Inferior parietal cortex (tissue), 1 donor: ENCODE measurements around the gene M1AP.

ENCODE experiments used
- DNase-seq: peaks from one replicate; pipeline ENCODE4 v3.0.0-alpha.2; 2016; ENCODE audit errors: extremely low spot score

Gene M1AP, protein sequence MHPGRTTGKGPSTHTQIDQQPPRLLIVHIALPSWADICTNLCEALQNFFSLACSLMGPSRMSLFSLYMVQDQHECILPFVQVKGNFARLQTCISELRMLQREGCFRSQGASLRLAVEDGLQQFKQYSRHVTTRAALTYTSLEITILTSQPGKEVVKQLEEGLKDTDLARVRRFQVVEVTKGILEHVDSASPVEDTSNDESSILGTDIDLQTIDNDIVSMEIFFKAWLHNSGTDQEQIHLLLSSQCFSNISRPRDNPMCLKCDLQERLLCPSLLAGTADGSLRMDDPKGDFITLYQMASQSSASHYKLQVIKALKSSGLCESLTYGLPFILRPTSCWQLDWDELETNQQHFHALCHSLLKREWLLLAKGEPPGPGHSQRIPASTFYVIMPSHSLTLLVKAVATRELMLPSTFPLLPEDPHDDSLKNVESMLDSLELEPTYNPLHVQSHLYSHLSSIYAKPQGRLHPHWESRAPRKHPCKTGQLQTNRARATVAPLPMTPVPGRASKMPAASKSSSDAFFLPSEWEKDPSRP

DNA sequence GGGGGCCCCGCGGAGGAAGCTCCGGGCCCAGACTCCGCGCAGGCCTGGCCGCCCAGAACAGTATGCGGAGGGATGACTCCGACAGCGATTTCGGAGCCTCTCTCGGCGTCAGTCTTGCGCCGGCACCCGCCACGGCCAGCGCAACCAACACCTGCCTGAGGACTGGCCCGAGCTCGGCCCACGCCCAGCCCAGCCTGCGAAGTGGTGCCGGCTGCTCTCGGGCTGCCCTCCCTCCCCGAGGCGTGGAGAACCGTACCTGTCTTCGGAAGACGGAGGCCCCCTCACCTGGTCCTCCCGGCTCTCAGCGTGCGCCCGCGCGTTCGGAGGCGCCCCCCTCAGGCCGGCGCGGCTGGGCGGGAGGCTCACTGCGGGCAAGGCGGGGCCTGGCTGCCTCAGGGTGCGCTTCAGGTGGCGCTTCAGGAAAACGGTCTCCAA is at the start of gene M1AP:
TSS of gene M1AP (minus strand) at position 322 of the 435 bp plus-strand sequence. CDS start 8,055 bp downstream, outside the sequence.
- DNase-seq, result no peak

DNA sequence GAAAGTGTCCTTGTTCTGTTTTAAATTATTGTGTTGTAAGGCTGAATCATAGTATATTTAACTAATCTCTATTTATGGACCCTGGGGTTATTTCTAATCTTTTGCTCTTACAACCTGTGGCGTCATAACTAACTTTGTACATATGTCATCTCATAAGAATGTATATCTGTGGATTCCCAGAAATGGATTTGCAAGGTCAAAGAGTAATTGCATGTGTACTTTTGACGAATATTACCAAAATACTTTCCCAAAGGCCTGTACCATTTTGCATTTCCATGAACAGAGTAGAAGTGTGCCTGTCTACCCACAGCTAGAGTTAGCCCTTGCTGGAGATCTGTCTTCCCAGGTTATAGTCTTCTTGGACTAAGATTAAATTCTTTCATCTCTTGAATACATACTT is 48.7 kb upstream of the M1AP start:
- no peak for DNase-seq

DNA sequence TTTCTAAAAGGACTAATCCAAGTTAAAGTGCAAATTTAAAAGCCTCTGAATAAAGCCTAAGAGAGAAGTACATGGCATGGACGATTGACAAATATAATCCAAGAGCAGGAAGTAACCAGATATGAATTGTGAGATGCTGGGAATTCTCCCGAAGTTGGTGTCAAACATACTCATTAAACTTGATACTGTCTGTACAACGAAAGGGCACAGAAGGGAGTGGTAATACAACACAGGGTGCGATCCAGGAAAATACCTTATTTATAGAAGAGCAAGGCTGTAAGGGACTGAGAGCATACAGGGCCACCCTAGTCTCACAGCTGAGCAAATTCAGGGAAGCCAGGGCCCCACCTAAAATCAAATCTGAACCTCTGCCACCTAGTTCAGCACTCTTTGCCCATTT is 47.5 kb upstream of the M1AP start:
- DNase-seq, result no peak

DNA sequence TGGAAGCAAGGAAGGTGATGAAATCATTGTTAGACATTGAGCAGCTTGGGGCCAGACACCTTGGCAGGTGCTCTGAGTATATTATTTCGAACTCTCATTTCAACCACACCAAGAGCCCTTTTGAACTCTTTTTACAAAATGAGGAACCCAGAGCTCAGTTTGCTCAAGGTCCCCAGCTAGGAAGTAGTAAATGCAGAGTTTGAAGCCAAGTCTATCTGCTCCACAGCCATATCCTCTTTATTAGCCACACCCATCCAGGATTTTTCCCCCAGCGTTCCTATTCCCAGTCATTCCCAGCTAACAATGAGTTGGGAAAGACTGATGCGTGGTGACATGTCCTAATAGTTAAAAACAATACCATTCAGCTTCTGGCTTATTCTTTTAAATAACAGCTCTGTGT is 46.2 kb upstream of the M1AP start:
- no peak for DNase-seq

DNA sequence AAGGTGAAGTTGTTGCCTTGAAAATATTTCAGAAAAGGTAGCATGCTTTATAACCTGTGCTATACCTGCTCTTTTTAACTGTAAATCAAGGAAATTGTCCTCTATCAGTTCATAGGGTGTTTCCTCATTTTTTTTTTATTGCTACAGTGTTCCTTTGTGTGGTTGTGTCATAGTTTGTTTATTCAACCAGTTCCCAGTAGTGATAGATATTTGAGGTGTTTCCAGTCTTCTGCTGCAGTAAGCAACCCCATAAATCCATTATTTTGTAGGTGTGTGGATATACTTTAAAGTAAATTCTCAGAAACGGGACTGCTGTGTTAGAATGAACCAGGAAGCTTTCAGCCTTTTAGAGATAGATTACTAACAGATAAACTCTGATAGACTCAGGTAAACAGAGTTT is 45.5 kb upstream of the M1AP start:
- DNase-seq, result no peak

DNA sequence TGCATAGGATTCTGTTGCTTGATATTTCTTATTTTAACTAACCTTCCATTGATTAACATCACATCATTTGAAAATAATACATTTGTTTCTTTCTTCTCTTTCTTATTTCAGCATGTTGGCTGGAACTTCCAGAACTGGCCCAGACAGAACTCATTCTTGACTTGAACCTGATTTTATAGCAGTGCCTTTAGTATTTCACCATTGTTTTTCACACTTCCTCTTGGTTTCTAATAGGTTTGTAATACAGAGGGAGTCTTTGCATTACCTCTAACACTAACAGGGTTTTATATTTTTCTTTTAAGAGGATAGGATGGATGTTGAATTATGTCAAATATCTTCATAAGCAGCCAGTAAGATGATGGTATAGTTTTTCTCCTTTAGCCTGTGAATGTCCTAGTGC is 45.1 kb upstream of the M1AP start:
- DNase-seq, result no peak

DNA sequence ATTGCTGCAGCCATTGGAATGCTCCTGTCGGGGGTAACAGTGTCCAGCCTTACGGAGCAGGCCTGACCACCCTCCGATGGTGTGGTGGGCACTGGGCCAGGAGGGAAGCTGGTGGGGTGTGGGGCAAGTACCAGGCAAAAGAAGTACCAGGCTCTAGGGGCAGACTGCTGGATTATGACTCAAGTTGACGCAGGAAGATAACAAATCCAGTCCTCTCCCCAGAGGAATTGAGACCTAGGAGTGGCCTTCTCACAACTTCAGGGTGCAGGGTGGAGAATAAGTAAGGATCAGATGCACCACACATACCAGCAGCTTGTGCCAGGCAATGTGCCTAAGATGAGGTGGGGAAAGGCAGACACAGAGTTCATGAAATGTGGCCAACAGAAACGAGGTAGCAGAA is 43.8 kb upstream of the M1AP start:
- no peak for DNase-seq

DNA sequence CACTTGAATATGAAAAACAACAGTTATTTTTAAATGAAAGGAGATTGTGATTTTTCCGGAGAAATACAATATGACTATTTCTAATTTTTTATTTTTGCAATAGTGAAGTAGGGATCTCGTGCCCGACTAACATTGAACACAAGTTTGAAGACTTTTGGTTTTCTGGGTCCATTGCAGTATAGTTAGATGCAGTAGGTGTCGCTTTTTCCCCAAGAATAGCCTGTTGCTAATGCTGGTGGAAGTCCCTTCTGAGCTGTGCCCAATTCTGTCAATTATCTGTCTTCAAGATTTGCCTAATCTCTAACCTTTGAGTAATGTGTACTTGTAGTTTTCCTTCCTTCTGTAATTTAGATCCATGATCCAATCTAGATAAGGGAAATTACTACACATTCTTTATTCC is 42.4 kb upstream of the M1AP start:
- DNase-seq, result peak; percentile 69

DNA sequence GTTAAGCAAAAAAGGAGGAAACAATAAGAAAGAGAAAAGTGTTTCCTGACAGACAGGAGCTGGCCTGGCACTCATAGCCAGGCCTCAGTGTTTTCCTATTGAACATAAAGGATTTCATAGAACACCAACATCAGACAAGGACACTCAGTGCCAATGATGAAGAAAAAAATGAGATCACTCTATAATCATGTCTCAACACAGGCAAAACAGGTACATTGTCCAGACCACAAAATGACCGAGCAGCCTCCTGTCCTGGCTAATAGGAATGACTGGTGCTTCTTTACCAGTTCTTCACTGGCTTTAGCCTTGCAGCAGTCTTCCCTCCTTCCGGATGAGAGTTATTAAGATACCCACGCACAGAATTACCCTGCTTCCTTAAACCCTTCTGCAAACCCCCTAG is 41.5 kb upstream of the M1AP start:
- no peak for DNase-seq

DNA sequence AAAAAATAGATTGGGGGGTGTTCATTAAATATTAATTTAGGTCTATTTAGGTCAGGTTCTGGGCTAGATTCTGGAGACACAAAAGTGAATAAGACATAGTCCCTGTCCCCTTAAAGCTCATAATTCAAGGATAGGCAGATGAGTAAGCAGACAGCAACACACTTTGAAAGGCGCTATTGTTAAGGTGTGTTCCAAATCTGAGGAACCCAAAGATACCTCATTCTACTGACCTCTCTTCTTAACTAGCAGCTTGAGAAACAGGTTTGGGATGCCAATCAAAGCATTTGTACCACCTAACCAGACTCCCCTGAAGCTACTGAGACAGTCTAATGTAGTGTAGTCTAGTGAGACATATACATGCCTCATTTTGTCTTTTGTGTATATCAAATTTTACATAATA is 40.8 kb upstream of the M1AP start:
- no peak for DNase-seq

DNA sequence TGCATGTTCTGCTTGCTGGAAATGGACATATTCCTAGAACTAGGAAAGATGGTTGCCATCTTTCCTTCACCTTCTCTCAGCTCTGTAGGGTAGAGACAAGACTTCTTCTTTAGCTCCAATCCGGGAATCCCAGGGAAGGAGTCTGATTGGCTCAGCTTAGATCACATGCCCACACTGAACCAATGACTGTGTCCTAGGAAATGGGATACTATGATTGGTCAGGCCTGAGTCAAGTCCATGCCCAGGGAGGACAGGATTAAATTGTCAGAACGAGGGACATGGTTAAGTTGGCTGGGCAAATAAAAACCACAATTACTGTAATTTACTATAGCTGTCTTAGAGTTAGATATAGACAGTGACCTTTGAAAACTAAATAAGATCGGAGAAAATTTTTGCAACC is 37.3 kb upstream of the M1AP start:
- no peak for DNase-seq

DNA sequence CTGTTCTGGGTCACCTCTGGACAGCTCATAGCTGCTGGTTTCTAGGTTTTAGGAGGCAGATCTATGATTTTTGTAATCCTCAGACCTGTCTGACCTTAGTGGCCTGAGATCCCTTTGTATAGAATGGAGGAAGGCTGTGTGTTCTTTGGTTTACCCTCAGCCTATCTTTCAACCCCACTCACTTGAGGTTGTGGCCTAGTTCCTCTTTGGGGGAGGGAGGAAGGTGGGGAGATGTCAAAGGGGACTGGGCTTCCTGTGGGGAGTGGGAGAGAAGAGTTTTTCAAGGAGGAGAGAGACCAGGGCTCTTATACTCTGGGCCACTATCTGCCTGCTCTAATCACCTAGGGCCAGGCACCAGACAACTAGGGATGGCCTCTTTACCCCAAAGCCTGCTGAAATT is 34.4 kb upstream of the M1AP start:
- no peak for DNase-seq

DNA sequence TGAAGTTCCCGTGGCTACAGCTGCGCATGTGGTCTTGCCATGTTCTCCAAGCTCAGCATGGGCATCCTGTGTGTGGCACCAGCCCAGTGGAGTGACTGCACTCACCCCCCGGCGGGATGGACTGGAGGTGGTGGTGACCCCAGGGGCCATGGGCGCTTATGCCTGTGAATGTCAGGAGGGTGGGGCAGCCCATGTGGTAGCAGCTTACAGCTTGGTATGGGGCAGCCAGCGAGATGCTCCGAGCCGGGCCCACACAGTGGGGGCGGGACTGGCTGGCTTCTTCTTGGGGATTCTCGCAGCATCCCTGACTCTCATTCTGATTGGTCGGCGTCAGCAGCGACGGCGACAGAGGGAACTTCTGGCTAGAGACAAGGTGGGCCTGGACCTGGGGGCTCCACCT is 31.5 kb upstream of the M1AP start:
- no peak for DNase-seq

DNA sequence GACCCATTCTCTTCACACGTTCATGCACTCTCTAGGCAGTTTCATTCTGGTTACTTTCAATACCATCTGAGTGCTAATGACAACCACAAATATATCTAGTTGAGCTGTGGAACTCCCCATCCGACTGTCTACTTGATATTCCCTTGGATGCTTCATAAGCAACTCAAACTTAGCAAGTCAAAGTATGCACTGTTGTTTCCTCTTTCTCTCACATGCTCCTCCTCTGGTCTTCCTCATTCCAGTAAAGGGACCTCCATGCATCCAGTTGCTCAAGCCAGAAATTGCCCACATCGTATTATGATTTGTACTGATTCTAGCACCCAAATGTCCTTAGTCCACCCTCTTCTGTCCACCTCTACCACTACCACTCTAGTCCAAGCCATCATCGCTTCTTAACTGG is 28.2 kb upstream of the M1AP start:
- DNase-seq, result no peak

DNA sequence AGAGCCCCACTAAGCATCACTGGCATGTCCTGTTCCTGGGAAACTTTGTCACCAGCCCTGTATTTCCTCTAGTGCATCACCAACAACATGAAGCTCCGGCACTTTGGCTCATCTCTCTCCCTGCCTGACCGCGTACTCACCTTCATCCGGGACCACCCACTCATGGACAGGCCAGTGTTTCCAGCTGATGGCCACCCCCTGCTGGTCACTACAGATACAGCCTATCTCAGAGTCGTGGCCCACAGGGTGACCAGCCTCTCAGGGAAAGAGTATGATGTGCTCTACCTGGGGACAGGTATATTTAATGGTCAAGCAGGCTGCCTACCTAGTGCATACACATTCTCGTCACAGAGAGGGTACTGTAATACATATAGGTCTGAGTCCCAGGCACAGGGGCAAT is 27.0 kb upstream of the M1AP start:
- DNase-seq, result no peak

DNA sequence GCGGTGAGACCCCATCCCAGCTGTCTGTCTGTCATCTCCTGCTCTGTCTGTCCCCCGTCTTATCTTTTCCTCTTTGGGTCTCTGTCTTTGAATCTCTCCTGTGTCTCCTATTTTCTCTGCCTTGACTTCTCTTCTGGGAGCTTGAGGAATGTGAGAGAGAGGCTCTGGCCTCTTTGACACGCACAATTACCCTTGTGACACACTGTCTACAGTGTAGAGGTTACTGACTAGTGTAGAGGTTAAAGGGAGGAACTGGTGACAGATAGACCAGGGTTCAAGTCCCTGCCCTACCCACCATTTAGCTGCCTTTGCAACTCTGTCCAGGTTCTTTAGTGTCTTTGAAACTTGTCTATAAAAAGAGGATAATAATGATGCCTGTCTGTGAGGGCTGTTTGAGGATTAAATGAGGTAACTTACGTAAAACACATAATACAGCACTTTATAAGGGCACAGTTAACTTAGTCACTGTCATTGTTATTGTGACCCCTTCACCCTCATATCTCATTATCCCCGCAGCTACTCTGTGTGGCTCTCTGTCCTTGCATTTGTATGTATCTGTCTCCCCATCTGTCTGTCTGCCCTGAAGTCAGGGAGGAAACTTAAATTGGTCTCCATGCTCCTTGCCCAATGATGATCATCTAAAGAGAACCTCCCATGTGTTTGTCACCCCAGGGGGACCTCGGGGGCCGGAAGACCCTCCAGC is 25.8 kb upstream of the M1AP start:
- no peak for DNase-seq

DNA sequence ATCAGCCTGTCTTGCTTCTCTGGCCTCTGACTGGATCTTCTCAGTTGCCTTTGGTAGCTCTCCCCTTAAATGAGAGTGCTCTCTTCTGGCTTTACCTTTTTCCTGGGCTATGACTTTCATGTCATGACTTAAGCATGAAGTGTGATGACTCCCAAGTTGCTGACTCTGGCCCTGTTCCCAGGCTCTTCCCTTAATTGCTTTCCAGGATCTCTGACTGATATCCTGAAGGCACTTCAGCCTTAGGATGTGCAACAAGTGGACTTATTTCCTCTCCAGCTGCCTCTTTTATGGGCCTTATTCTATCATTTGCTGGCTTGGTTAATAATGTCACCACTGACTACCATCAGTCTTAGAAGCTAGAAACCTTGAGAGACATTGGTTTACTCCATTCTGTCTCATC is 23.3 kb upstream of the M1AP start:
- DNase-seq, result no peak

DNA sequence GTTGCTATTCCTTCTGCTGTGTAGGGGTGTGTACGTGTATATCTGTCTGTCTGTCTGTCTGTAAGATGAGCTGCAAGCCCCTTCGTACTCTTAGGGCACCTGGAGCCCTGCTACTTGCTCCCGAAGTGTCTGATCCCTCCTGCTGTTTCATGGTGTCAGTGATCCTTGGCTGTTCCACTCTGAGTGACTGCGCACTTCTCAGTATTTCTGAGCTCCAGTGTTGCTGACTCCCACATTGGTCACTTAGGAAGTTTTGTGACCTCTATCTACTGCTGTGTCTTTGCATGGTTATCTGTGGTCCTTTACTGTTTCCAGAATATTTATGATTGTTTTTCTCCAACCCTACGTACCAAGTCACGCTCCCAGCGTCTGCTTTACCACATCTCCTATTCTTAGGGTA is 22.1 kb upstream of the M1AP start:
- DNase-seq, result no peak

DNA sequence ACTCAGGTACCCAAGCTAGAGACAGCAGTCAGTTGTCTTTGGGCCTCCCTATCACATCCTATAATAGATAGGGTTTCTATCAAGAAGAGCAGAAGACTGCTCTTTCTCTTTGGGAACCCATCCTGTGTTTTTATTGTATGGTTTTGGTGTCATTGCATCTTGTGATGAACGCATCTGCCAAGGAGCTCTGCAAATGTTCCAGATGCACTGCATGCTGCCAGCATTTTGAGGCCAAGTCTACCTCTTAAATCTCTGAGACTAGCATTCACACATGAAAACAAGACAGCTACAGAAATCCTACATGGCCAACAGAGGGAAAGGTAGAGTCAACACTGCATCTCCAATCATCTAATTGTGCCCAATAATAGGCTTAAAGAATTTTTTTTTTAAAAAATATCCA is 20.0 kb upstream of the M1AP start:
- DNase-seq, result no peak

DNA sequence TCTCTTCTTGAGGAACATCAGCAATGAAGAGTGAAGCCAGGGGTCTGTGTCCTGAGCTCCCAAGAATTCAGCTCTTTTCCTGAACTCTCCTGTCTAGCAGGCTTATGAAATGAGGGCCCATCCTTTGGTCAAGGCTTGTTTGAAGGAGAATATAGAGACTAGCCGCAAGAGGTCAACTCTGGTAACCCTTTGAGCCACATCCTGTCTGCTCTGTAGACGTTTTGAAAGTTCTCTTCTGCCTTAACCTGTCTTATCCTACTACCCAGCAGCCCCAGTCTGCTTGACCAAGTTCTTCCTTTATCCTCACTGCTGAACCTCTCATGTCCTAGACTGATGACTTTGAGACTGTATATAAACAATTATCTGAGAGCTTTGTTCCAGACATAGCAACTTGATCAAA is 11.3 kb upstream of the M1AP start:
- no peak for DNase-seq

DNA sequence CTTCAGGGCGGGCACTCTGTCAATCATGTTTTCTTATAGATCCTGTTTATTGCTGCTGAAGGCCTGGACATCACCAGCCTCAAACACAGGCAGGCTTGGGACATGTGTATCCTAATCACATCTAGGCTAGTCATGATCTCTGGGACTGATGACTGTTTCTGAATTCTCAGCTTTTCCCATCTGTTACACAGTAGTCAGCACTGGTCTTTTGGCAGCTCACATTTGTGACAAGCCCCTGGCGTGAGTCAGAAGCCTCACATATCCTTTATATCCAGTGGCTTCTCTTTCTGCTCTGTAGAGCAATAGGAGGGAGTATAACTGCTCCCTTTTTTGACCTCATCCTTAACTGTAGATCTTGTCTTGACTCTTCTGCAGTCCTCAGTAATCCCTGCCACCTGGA is 10.4 kb upstream of the M1AP start:
- DNase-seq, result no peak

DNA sequence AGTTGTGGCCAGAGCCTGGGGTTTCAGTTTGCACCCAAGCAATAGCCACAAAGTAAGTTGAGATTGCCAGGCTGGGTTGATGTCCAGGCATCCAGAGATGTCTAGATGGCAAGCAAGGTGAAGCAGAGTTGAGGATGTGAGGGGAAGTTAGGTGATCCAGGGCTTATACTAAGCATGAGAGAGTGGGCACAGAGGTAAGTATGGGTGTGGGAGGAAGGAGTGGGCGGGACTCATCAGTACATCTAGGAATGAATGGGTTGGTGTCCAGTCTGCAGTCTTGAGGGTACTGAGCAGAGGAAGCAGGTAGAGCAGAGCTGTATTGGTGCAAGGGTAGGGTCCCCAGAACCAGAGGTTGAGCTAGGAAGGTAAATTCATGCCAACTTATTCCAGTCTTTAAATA is 7.4 kb upstream of the M1AP start:
- DNase-seq, result no peak
